ENCODE data around the gene INHBC.

Gene INHBC

GRCh38 chr12:57461276-57461916, 26.8 kb downstream of the INHBC start:
- Histone ChIP-seq H3K36me3 (ENCODE audit: control insufficient read depth in 2 of 2, insufficient read depth in 2 of 2, low read length in 2 of 2) (no peaks in the 10 kb centered on the region), H3K9me3 (ENCODE audit: control insufficient read depth in 2 of 2, low read length in 2 of 2) (no peaks in the 10 kb centered on the region), H3K4me3 (ENCODE audit: low read length in 2 of 2) (peak overlapping the region; percentile 72 to 80), H3K27me3 (ENCODE audit: control insufficient read depth in 1 of 2, insufficient read depth in 2 of 2, low read length in 2 of 2) (peaks cover 5 to 8% of the 10 kb centered on the region in 2 donors), H3K4me1 (ENCODE audit: control insufficient read depth, insufficient read depth, low read length) (peaks cover 32% of the 10 kb centered on the region), H3K27ac (ENCODE audit: low read length) (peak overlapping the region; percentile 49), H3K9ac (ENCODE audit: low read length in 2 of 2) (peak overlapping the region in 1 of 2 donors; percentile 35)

- peak overlapping the region; percentile 49 for H3K27ac ChIP-seq (ENCODE audit: low read length)
- peaks cover 5 to 8% of the 10 kb centered on the region in 2 donors for H3K27me3 ChIP-seq (ENCODE audit: control insufficient read depth in 1 of 2, insufficient read depth in 2 of 2, low read length in 2 of 2)
- H3K9me3 ChIP-seq (ENCODE audit: control insufficient read depth in 2 of 2, low read length in 2 of 2), result no peaks in the 10 kb centered on the region
- H3K4me1 ChIP-seq (ENCODE audit: control insufficient read depth, insufficient read depth, low read length), result peaks cover 32% of the 10 kb centered on the region
- peak overlapping the region; percentile 35 to 60 for H3K9ac ChIP-seq (ENCODE audit: low read length in 2 of 2)
- H3K36me3 ChIP-seq (ENCODE audit: control insufficient read depth in 2 of 2, insufficient read depth in 2 of 2, low read length in 2 of 2), result no peaks in the 10 kb centered on the region
- peak overlapping the region; percentile 72 to 80 for H3K4me3 ChIP-seq (ENCODE audit: low read length in 2 of 2)
Observed at GRCh38 chr12:57461917-57462250, 27.3 kb downstream of the INHBC start.

GRCh38 chr12:57462251-57462911, 27.8 kb downstream of the INHBC start:
- Histone ChIP-seq H3K36me3 (ENCODE audit: control insufficient read depth in 2 of 2, insufficient read depth in 2 of 2, low read length in 2 of 2) (no peaks in the 10 kb centered on the region), H3K4me1 (ENCODE audit: control insufficient read depth, insufficient read depth, low read length) (peaks cover 32% of the 10 kb centered on the region), H3K9ac (ENCODE audit: low read length in 2 of 2) (peak overlapping the region; percentile 60 to 69), H3K4me3 (ENCODE audit: low read length in 2 of 2) (peak overlapping the region; percentile 72 to 80), H3K27me3 (ENCODE audit: control insufficient read depth in 1 of 2, insufficient read depth in 2 of 2, low read length in 2 of 2) (peaks cover 5 to 8% of the 10 kb centered on the region in 2 donors), H3K9me3 (ENCODE audit: control insufficient read depth in 2 of 2, low read length in 2 of 2) (no peaks in the 10 kb centered on the region), H3K27ac (ENCODE audit: low read length) (peak overlapping the region; percentile 50)

GRCh38 chr12:57462912-57463253, 28.3 kb downstream of the INHBC start:
- Histone ChIP-seq H3K9me3 (ENCODE audit: control insufficient read depth in 2 of 2, low read length in 2 of 2) (no peaks in the 10 kb centered on the region), H3K36me3 (ENCODE audit: control insufficient read depth in 2 of 2, insufficient read depth in 2 of 2, low read length in 2 of 2) (no peaks in the 10 kb centered on the region), H3K27me3 (ENCODE audit: control insufficient read depth in 1 of 2, insufficient read depth in 2 of 2, low read length in 2 of 2) (peaks cover 5 to 8% of the 10 kb centered on the region in 2 donors), H3K27ac (ENCODE audit: low read length) (peak overlapping the region; percentile 50), H3K4me1 (ENCODE audit: control insufficient read depth, insufficient read depth, low read length) (peaks cover 32% of the 10 kb centered on the region), H3K9ac (ENCODE audit: low read length in 2 of 2) (no peak overlapping the region), H3K4me3 (ENCODE audit: low read length in 2 of 2) (peak overlapping the region in 1 of 2 donors; percentile 80)

GRCh38 chr12:57464569-57464968, 30.0 kb downstream of the INHBC start:
- Histone ChIP-seq H3K27ac (ENCODE audit: low read length) (no peak overlapping the region), H3K9ac (ENCODE audit: low read length in 2 of 2) (no peak overlapping the region), H3K36me3 (ENCODE audit: control insufficient read depth in 2 of 2, insufficient read depth in 2 of 2, low read length in 2 of 2) (no peaks in the 10 kb centered on the region), H3K4me3 (ENCODE audit: low read length in 2 of 2) (no peak overlapping the region), H3K4me1 (ENCODE audit: control insufficient read depth, insufficient read depth, low read length) (peaks cover 22% of the 10 kb centered on the region), H3K9me3 (ENCODE audit: control insufficient read depth in 2 of 2, low read length in 2 of 2) (no peaks in the 10 kb centered on the region), H3K27me3 (ENCODE audit: control insufficient read depth in 1 of 2, insufficient read depth in 2 of 2, low read length in 2 of 2) (peaks cover 5 to 8% of the 10 kb centered on the region in 2 donors)

- Histone ChIP-seq H3K27me3 (ENCODE audit: control insufficient read depth in 1 of 2, insufficient read depth in 2 of 2, low read length in 2 of 2) (peaks cover 8% of the 10 kb centered on the region in 2 donors), H3K9ac (ENCODE audit: low read length in 2 of 2) (no peak overlapping the region), H3K9me3 (ENCODE audit: control insufficient read depth in 2 of 2, low read length in 2 of 2) (no peaks in the 10 kb centered on the region), H3K4me1 (ENCODE audit: control insufficient read depth, insufficient read depth, low read length) (peaks cover 21% of the 10 kb centered on the region), H3K4me3 (ENCODE audit: low read length in 2 of 2) (no peak overlapping the region), H3K27ac (ENCODE audit: low read length) (no peak overlapping the region), H3K36me3 (ENCODE audit: control insufficient read depth in 2 of 2, insufficient read depth in 2 of 2, low read length in 2 of 2) (no peaks in the 10 kb centered on the region)
Observed at GRCh38 chr12:57465030-57465746, 30.6 kb downstream of the INHBC start.

GRCh38 chr12:57465747-57466505, 31.3 kb downstream of the INHBC start:
- Histone ChIP-seq H3K9me3 (ENCODE audit: control insufficient read depth in 2 of 2, low read length in 2 of 2) (no peaks in the 10 kb centered on the region), H3K27ac (ENCODE audit: low read length) (no peak overlapping the region), H3K9ac (ENCODE audit: low read length in 2 of 2) (no peak overlapping the region), H3K4me1 (ENCODE audit: control insufficient read depth, insufficient read depth, low read length) (peaks cover 15% of the 10 kb centered on the region), H3K4me3 (ENCODE audit: low read length in 2 of 2) (no peak overlapping the region), H3K36me3 (ENCODE audit: control insufficient read depth in 2 of 2, insufficient read depth in 2 of 2, low read length in 2 of 2) (no peaks in the 10 kb centered on the region), H3K27me3 (ENCODE audit: control insufficient read depth in 1 of 2, insufficient read depth in 2 of 2, low read length in 2 of 2) (peaks cover 5 to 6% of the 10 kb centered on the region in 2 donors)

- Histone ChIP-seq H3K36me3 (ENCODE audit: control insufficient read depth in 2 of 2, insufficient read depth in 2 of 2, low read length in 2 of 2) (no peaks in the 10 kb centered on the region), H3K4me3 (ENCODE audit: low read length in 2 of 2) (no peak overlapping the region), H3K9ac (ENCODE audit: low read length in 2 of 2) (no peak overlapping the region), H3K4me1 (ENCODE audit: control insufficient read depth, insufficient read depth, low read length) (peaks cover 7% of the 10 kb centered on the region), H3K27ac (ENCODE audit: low read length) (no peak overlapping the region), H3K9me3 (ENCODE audit: control insufficient read depth in 2 of 2, low read length in 2 of 2) (no peaks in the 10 kb centered on the region), H3K27me3 (ENCODE audit: control insufficient read depth in 1 of 2, insufficient read depth in 2 of 2, low read length in 2 of 2) (peaks cover 4 to 5% of the 10 kb centered on the region in 2 donors)
Observed at GRCh38 chr12:57467212-57467874, 32.8 kb downstream of the INHBC start.

- no peaks in the 10 kb centered on the region for H3K36me3 ChIP-seq (ENCODE audit: control insufficient read depth in 2 of 2, insufficient read depth in 2 of 2, low read length in 2 of 2)
- no peak overlapping the region for H3K4me3 ChIP-seq (ENCODE audit: low read length in 2 of 2)
- H3K9me3 ChIP-seq (ENCODE audit: control insufficient read depth in 2 of 2, low read length in 2 of 2), result no peaks in the 10 kb centered on the region
- peaks cover 5 to 10% of the 10 kb centered on the region in 2 donors for H3K27me3 ChIP-seq (ENCODE audit: control insufficient read depth in 1 of 2, insufficient read depth in 2 of 2, low read length in 2 of 2)
- H3K4me1 ChIP-seq (ENCODE audit: control insufficient read depth, insufficient read depth, low read length), result peaks cover 1% of the 10 kb centered on the region
- H3K9ac ChIP-seq (ENCODE audit: low read length in 2 of 2), result no peak overlapping the region
- no peak overlapping the region for H3K27ac ChIP-seq (ENCODE audit: low read length)
Observed at GRCh38 chr12:57467915-57468314, 33.3 kb downstream of the INHBC start.

Measured in stomach smooth muscle (tissue), 2 donors.